Suprapubic skin (tissue), 4 donors: ENCODE data around the gene MACC1.

ENCODE experiments used
- CTCF ChIP-seq, 2 donors: fragments of 200-600 bp in 1 of 2; fragments of 450-650 bp in 1 of 2; sonication (generic) in 1 of 2; IDR thresholded peaks; one replicate each; pipeline ENCODE4 v1.5.1; 2016 to 2019; ENCODE audit warnings: antibody characterized with exemption in 2 of 2, mild to moderate bottlenecking in 1 of 2, moderate library complexity in 1 of 2
- EP300 ChIP-seq: sonication (generic); formaldehyde crosslinking; IDR thresholded peaks from one replicate; pipeline ENCODE4 v1.6.1; 2017; ENCODE audit warnings: antibody characterized with exemption
- POLR2A ChIP-seq, 2 donors: fragments of 450-650 bp; IDR thresholded peaks; one replicate each; pipeline ENCODE4 v1.6.1; 2017; ENCODE audit warnings: antibody characterized with exemption in 2 of 2, mild to moderate bottlenecking in 2 of 2, moderate library complexity in 2 of 2
- POLR2AphosphoS5 ChIP-seq, 3 donors: sonication (generic); formaldehyde crosslinking; IDR thresholded peaks; one replicate each; pipeline ENCODE4 v1.6.1; 2017; ENCODE audit warnings: antibody characterized with exemption in 3 of 3

GRCh38 chr7:20162665-20163064, 54.5 kb downstream of the MACC1 start:
- TF ChIP-seq POLR2AphosphoS5 (IDR thresholded peaks at IDR 0.05) = no peak
- TF ChIP-seq CTCF (IDR thresholded peaks at IDR 0.05) = no peak
- TF ChIP-seq EP300 = no peak
- no peak for TF ChIP-seq POLR2A (IDR thresholded peaks at IDR 0.05)
